Measurements from ENCODE around the gene MLXIP.

DNA sequence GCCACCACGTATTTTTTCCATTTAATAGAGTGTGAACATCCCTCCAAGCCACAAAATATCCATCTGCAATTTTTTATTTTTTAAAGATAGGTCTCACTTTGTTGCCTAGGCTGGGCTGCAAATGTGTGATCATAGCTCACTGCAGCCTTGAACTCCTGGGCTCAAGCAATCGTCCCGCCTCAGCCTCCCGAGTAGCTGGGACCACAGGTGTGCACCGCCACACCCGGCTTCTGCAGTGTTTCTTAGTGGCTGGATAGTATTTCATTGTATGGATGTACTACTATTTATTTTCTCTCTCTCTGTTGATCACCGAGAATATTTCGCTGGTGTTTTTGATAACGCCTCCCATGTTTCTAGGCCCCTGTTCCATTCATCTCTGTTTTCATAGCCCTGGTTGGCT lies 17.5 kb downstream of the MLXIP start:
- TF ChIP-seq CTCF (IDR thresholded peaks at IDR 0.05) (no peak), POLR2A (IDR thresholded peaks at IDR 0.05) (no peak)

Measured in ovary (tissue), 3 donors.